SU-DHL-6 (cell line): ENCODE measurements around the gene CCDC74A.

Experiments used
- H2AFZ ChIP-seq: fragments of 200-600 bp; sonication (generic); 2 replicates; pipeline ENCODE4 v1.6.1; 2014; ENCODE audit warnings: low read depth, mild to moderate bottlenecking, moderate library complexity, mixed read lengths, antibody characterized with exemption, low read length; ENCODE audit not compliant: severe bottlenecking
- H3F3A ChIP-seq: fragments of 200-600 bp; shearing (Covaris generic); 2 replicates; pipeline ENCODE4 v1.6.0; 2016; ENCODE audit warnings: antibody characterized with exemption, mild to moderate bottlenecking; ENCODE audit not compliant: insufficient read depth
- H3K27ac ChIP-seq: fragments of 200-600 bp; sonication (generic); 2 replicates; pipeline ENCODE4 v1.5.1; 2016; ENCODE audit warnings: low read depth, mild to moderate bottlenecking, low read length, moderate library complexity, mixed read lengths
- H3K27me3 ChIP-seq: fragments of 200-600 bp; sonication (generic), shearing (Covaris generic); 2 replicates; pipeline ENCODE4 v1.6.0; 2014; ENCODE audit warnings: mild to moderate bottlenecking, low read length
- H3K36me3 ChIP-seq: fragments of 200-600 bp; sonication (generic); 2 replicates; pipeline ENCODE4 v1.6.1; 2014; ENCODE audit warnings: mild to moderate bottlenecking, low read length, mixed read lengths
- H3K4me2 ChIP-seq: fragments of 300-600, 200-600 bp; shearing (Covaris generic), sonication (generic); 2 replicates; pipeline ENCODE4 v1.6.0; 2014; ENCODE audit warnings: low read length, low read depth, mild to moderate bottlenecking; ENCODE audit not compliant: poor library complexity, severe bottlenecking
- H3K4me3 ChIP-seq: fragments of 200-600 bp; sonication (generic); 2 replicates; pipeline ENCODE4 v1.5.1; 2014; ENCODE audit warnings: antibody characterized with exemption, low read length, mild to moderate bottlenecking, mixed read lengths; ENCODE audit not compliant: insufficient read depth, poor library complexity, severe bottlenecking
- H3K79me2 ChIP-seq: fragments of 200-600 bp; sonication (generic); 2 replicates; pipeline ENCODE4 v1.6.1; 2014; ENCODE audit warnings: mild to moderate bottlenecking, low read length, moderate library complexity; ENCODE audit not compliant: insufficient read depth
- H3K9ac ChIP-seq: fragments of 200-600 bp; sonication (generic); 2 replicates; pipeline ENCODE4 v1.7.0; 2014; ENCODE audit warnings: mild to moderate bottlenecking, low read length
- H3K9me2 ChIP-seq: fragments of 200-600 bp; sonication (generic); replicated peaks from 2 replicates; pipeline ENCODE4 v1.6.1; 2014; ENCODE audit warnings: low read length; ENCODE audit not compliant: insufficient read depth
- H3K9me3 ChIP-seq: fragments of 200-600 bp; sonication (generic); 2 replicates; pipeline ENCODE4 v1.6.1; 2014; ENCODE audit warnings: low read length, mixed read lengths; ENCODE audit not compliant: insufficient read depth
- H4K20me1 ChIP-seq: fragments of 200-600 bp; sonication (generic); 2 replicates; pipeline ENCODE4 v1.6.1; 2014; ENCODE audit warnings: low read depth, mild to moderate bottlenecking, antibody characterized with exemption, low read length, moderate library complexity, mixed read lengths
- EZH2phosphoT487 ChIP-seq: fragments of 200-600 bp; sonication (generic), shearing (Covaris generic); conservative IDR thresholded peaks from 2 replicates; pipeline ENCODE4 v1.6.1; 2018; ENCODE audit warnings: mild to moderate bottlenecking, antibody characterized with exemption, low read length, moderate library complexity, mixed read lengths
- TF ChIP-seq, protein P1 (sequence below): fragments of 200-600 bp; sonication (generic); IDR thresholded peaks from one replicate; pipeline ENCODE4 v1.5.1; 2017; ENCODE audit warnings: antibody characterized with exemption, mild to moderate bottlenecking, low read length, moderate library complexity; ENCODE audit not compliant: insufficient read depth, poor library complexity, severe bottlenecking

The CCDC74A gene

DNA sequence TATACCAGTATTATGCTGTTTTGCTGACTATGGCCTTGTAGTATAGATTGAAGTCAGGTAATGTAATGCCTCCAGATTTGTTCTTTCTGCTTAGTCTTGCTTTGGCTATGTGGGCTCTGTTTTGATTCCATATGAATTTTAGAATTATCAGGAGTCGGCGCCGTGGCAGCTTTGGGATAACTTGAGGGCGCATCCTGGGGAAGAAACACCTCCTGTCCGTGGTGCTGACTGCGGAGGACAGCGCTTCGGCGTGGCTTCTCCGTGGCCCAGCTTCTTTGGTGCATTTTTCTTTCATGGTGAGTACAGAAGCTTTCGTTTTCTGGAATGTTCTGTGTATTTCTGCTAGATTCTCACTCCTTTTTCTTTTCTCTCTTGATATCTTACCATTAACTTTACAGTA is 25.2 kb downstream of the CCDC74A start:
- Histone ChIP-seq H3K36me3 (no peaks in the 10 kb centered on the region), H3K9me3 (no peaks in the 10 kb centered on the region), H3K4me3 (no peak overlapping the region), H4K20me1 (no peaks in the 10 kb centered on the region), H3K27ac (no peak overlapping the region), H3K27me3 (no peaks in the 10 kb centered on the region), H2AFZ (no peak overlapping the region), H3K9me2 (no peaks in the 10 kb centered on the region), H3F3A (no peaks in the 10 kb centered on the region), H3K9ac (no peak overlapping the region), H3K79me2 (no peaks in the 10 kb centered on the region), H3K4me2 (no peak overlapping the region)
- TF ChIP-seq, protein P1, sequence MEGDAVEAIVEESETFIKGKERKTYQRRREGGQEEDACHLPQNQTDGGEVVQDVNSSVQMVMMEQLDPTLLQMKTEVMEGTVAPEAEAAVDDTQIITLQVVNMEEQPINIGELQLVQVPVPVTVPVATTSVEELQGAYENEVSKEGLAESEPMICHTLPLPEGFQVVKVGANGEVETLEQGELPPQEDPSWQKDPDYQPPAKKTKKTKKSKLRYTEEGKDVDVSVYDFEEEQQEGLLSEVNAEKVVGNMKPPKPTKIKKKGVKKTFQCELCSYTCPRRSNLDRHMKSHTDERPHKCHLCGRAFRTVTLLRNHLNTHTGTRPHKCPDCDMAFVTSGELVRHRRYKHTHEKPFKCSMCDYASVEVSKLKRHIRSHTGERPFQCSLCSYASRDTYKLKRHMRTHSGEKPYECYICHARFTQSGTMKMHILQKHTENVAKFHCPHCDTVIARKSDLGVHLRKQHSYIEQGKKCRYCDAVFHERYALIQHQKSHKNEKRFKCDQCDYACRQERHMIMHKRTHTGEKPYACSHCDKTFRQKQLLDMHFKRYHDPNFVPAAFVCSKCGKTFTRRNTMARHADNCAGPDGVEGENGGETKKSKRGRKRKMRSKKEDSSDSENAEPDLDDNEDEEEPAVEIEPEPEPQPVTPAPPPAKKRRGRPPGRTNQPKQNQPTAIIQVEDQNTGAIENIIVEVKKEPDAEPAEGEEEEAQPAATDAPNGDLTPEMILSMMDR = no peak
- TF ChIP-seq EZH2phosphoT487 = no peak

DNA sequence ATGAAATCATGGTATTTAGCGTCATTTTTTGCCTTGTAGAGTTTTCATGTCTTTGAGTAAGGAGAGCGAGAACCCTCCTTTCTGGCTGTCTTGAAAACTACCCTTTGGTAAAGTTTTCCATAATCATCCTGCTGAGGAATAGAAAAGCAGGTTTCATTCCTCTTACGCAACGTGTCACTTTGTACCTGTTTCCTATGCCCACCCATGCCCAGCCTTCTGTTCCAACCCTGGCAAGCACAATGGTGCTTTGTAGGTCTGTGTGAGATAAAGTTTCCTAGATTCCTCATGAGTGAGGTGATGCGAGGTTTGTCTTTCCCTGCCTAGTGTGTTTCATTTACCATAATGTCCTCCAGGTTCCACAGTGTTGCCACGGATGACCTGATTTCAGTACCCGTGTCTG is 29.3 kb downstream of the CCDC74A start:
- Histone ChIP-seq H3K79me2 (no peaks in the 10 kb centered on the region), H3K9ac (no peak overlapping the region), H3K4me2 (no peak overlapping the region), H3K27ac (no peak overlapping the region), H3K27me3 (no peaks in the 10 kb centered on the region), H3K36me3 (no peaks in the 10 kb centered on the region), H3F3A (no peaks in the 10 kb centered on the region), H2AFZ (no peak overlapping the region), H3K4me3 (no peak overlapping the region), H4K20me1 (no peaks in the 10 kb centered on the region), H3K9me3 (no peaks in the 10 kb centered on the region), H3K9me2 (no peaks in the 10 kb centered on the region)
- TF ChIP-seq, protein P1 = no peak

DNA sequence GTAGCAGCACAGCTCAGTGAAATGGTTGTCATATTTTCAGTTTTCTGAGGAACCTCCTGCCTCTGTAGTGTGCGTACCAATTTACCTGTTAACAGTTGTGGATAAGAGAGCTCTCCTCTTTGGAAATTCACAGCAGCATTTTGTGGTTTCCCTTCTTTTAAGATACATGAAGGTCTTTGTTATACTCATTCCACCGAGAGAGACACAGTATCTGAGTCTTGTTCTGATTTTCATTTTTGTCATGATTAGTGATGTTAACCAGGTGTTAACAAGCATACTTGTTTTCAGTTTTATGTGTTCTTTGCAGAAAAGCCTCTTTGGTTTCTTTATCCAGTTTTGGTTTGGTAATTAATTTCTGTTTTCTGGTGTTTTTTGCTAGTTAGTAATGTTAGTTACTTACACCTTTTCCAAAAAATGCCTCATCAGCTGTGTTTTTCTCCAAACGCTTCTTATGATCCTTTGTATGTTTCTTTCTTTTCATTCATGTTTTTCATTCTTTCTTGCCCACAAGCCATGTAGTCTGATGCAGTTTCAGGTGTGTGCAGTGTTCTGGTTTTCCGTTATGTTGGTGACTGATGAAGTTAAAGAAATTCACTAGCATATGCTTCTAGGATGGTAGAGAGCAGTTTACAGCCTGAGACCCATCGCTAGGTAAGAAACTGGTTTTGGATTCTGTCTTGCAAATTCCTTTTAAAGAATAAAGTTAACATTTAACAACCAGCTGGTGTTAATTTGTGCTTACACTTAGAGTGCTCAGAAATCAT is 30.1 kb downstream of the CCDC74A start:
- no peaks in the 10 kb centered on the region for H3K36me3 ChIP-seq
- no peaks in the 10 kb centered on the region for H4K20me1 ChIP-seq
- no peak overlapping the region for H2AFZ ChIP-seq
- H3K9me3 ChIP-seq = no peaks in the 10 kb centered on the region
- no peak overlapping the region for H3K4me2 ChIP-seq
- no peak overlapping the region for H3K27ac ChIP-seq
- H3K27me3 ChIP-seq = no peaks in the 10 kb centered on the region
- H3K4me3 ChIP-seq = no peak overlapping the region
- TF ChIP-seq EZH2phosphoT487 = no peak
- TF ChIP-seq, protein P1 = no peak
- H3K79me2 ChIP-seq = no peaks in the 10 kb centered on the region
- H3K9ac ChIP-seq = no peak overlapping the region
- H3F3A ChIP-seq = no peaks in the 10 kb centered on the region
- H3K9me2 ChIP-seq = no peaks in the 10 kb centered on the region
